Measurements from ENCODE around the gene PTMS. TPM values are rescaled to one million over a fixed set of nuclear protein-coding genes. Genes with fewer than 3 reads are reported as not detected.
A peak's percentile ranks its signal among the peaks of the same experiment; 100 is the strongest.

PTMS gene
- total RNA-seq, 2 donors from 2014 or later = 285 to 339 TPM

- intact Hi-C loops (cut with DNase I) = no loop called here
These were observed 20.2 kb upstream of the PTMS start for GRCh38 chr12:6745741-6746525.

GRCh38 chr12:6747216-6747615 is 18.9 kb upstream of the PTMS start:
- H3K4me3 ChIP-seq = no peak overlapping the region
- no peaks in the 10 kb centered on the region for H3K4me1 ChIP-seq (replicated peaks)
- WGBS = 57% methylated on average over 4 of the region's 4 CpGs
- TF ChIP-seq CTCF (IDR thresholded peaks at IDR 0.05) = no peak
- no peak for TF ChIP-seq POLR2AphosphoS5 (IDR thresholded peaks at IDR 0.05)
- TF ChIP-seq POLR2A (IDR thresholded peaks at IDR 0.05) = no peak
- no peak for DNase-seq (ENCODE audit: low spot score)
- no peaks in the 10 kb centered on the region for H3K27me3 ChIP-seq (replicated peaks; ENCODE audit: insufficient read depth)
- no peak overlapping the region for H3K27ac ChIP-seq
- H3K36me3 ChIP-seq = peaks cover 14 to 22% of the 10 kb centered on the region in 2 donors
- intact Hi-C loops (cut with DNase I) = no loop called here
- H3K9me3 ChIP-seq = no peaks in the 10 kb centered on the region

More at GRCh38 chr12:6745741-6746525, 20.2 kb upstream of the PTMS start:
- DNase-seq (ENCODE audit: low spot score) = no peak
- Histone ChIP-seq H3K36me3 (peaks cover 14 to 22% of the 10 kb centered on the region in 2 donors), H3K27ac (no peak overlapping the region), H3K4me3 (no peak overlapping the region), H3K4me1 (replicated peaks) (no peaks in the 10 kb centered on the region), H3K9me3 (no peaks in the 10 kb centered on the region), H3K27me3 (replicated peaks; ENCODE audit: insufficient read depth) (no peaks in the 10 kb centered on the region)
- no peak for TF ChIP-seq POLR2A (IDR thresholded peaks at IDR 0.05)
- TF ChIP-seq CTCF (IDR thresholded peaks at IDR 0.05) = no peak
- TF ChIP-seq POLR2AphosphoS5 (IDR thresholded peaks at IDR 0.05) = no peak
- 67% methylated on average over 13 of the region's 13 CpGs for WGBS

GRCh38 chr12:6748761-6749160 is 17.4 kb upstream of the PTMS start:
- WGBS = 94% methylated on average over 24 of the region's 28 CpGs
- H3K27ac ChIP-seq = no peak overlapping the region
- H3K4me3 ChIP-seq = no peak overlapping the region
- peaks cover under 1% of the 10 kb centered on the region for H3K4me1 ChIP-seq (replicated peaks)
- H3K9me3 ChIP-seq = no peaks in the 10 kb centered on the region
- H3K27me3 ChIP-seq (replicated peaks; ENCODE audit: insufficient read depth) = no peaks in the 10 kb centered on the region
- DNase-seq (ENCODE audit: low spot score) = no peak
- H3K36me3 ChIP-seq = peaks cover 14 to 22% of the 10 kb centered on the region in 2 donors
- TF ChIP-seq POLR2AphosphoS5 (IDR thresholded peaks at IDR 0.05) = no peak
- TF ChIP-seq CTCF (IDR thresholded peaks at IDR 0.05) = no peak
- TF ChIP-seq POLR2A (IDR thresholded peaks at IDR 0.05) = no peak
- intact Hi-C loops (cut with DNase I) = no loop called here

- TF ChIP-seq CTCF (IDR thresholded peaks at IDR 0.05) (no peak), POLR2A (IDR thresholded peaks at IDR 0.05) (no peak), POLR2AphosphoS5 (IDR thresholded peaks at IDR 0.05) (no peak)
- no peak overlapping the region for H3K4me3 ChIP-seq
- intact Hi-C loops (cut with DNase I) = loop anchor here (5.0 kb wide), 1 partner anchor 77 kb away; the partner anchor contains the start of gene P3H3
- H3K27me3 ChIP-seq (replicated peaks; ENCODE audit: insufficient read depth) = no peaks in the 10 kb centered on the region
- 70% methylated on average over 4 of the region's 4 CpGs for WGBS
- peaks cover 11% of the 10 kb centered on the region for H3K4me1 ChIP-seq (replicated peaks)
- DNase-seq (ENCODE audit: low spot score) = no peak
- no peaks in the 10 kb centered on the region for H3K9me3 ChIP-seq
- peaks cover 14 to 22% of the 10 kb centered on the region in 2 donors for H3K36me3 ChIP-seq
- H3K27ac ChIP-seq = no peak overlapping the region
These were observed 15.7 kb upstream of the PTMS start for GRCh38 chr12:6750506-6750905.

GRCh38 chr12:6751767-6752166 is 14.4 kb upstream of the PTMS start:
- Histone ChIP-seq H3K36me3 (peaks cover 14 to 22% of the 10 kb centered on the region in 2 donors), H3K4me1 (replicated peaks) (peaks cover 11% of the 10 kb centered on the region), H3K27ac (peak overlapping the region; percentile 96 to 99), H3K4me3 (peak overlapping the region in 1 of 2 donors; percentile 89), H3K9me3 (no peaks in the 10 kb centered on the region), H3K27me3 (replicated peaks; ENCODE audit: insufficient read depth) (no peaks in the 10 kb centered on the region)
- TF ChIP-seq CTCF (IDR thresholded peaks at IDR 0.05) (no peak), POLR2A (IDR thresholded peaks at IDR 0.05) (no peak), POLR2AphosphoS5 (IDR thresholded peaks at IDR 0.05) (no peak)
- intact Hi-C loops (cut with DNase I) = loop anchor here (2.0 to 5.0 kb wide), 2 partner anchors 27 to 76 kb away; partner anchors contain the start of gene P3H3
- WGBS = 62% methylated on average over 7 of the region's 7 CpGs
- DNase-seq (ENCODE audit: low spot score) = no peak

All from prostate gland (tissue), 2 donors.